CD14-positive monocyte (primary cell): Measurements from ENCODE around the gene CNOT1. TPM values are rescaled to one million over a fixed set of nuclear protein-coding genes. Genes with fewer than 3 reads are reported as not detected.
A peak's percentile ranks its signal among the peaks of the same experiment; 100 is the strongest.

Source experiments
- DNase-seq, 3 donors: peaks; one replicate each; pipeline ENCODE4 v3.0.0-alpha.2; 2011 to 2022
- H2AFZ ChIP-seq: 2 replicates; pipeline ENCODE4 v1.6.0; 2012; ENCODE audit warnings: mild to moderate bottlenecking, low read depth, low read length, inconsistent platforms; ENCODE audit not compliant: insufficient read depth, poor library complexity, severe bottlenecking
- H3K27ac ChIP-seq, 2 donors: 1 replicate in 1 of 2; 2 replicates in 1 of 2; pipeline ENCODE4 v1.5.1; 2012 to 2013; ENCODE audit warnings: low read length in 2 of 2, control low read depth in 1 of 2, inconsistent platforms in 1 of 2, low read depth in 1 of 2, mild to moderate bottlenecking in 1 of 2
- H3K27me3 ChIP-seq, 2 donors: one replicate each; pipeline versions ENCODE4 v1.6.0 to v1.6.1; 2011 to 2013; ENCODE audit warnings: low read length in 2 of 2; ENCODE audit not compliant: control insufficient read depth in 2 of 2, insufficient read depth in 2 of 2
- H3K36me3 ChIP-seq, 2 donors: replicated peaks in 1 of 2; 1 replicate in 1 of 2; 2 replicates in 1 of 2; pipeline versions ENCODE4 v1.5.1 to v1.6.1; 2012 to 2013; ENCODE audit warnings: low read length in 2 of 2, control low read depth in 1 of 2, inconsistent platforms in 1 of 2, mild to moderate bottlenecking in 1 of 2; ENCODE audit not compliant: insufficient read depth in 2 of 2, control insufficient read depth in 1 of 2
- H3K4me1 ChIP-seq, 2 donors: 1 replicate in 1 of 2; 2 replicates in 1 of 2; pipeline versions ENCODE4 v1.5.1 to v1.6.1; 2012 to 2013; ENCODE audit warnings: low read length in 2 of 2, control low read depth in 1 of 2, inconsistent platforms in 1 of 2, mild to moderate bottlenecking in 1 of 2, moderate library complexity in 1 of 2; ENCODE audit not compliant: insufficient read depth in 2 of 2, control insufficient read depth in 1 of 2
- H3K4me2 ChIP-seq: replicated peaks from 2 replicates; pipeline ENCODE3; 2012; ENCODE audit warnings: low read length, moderate library complexity, mild to moderate bottlenecking; ENCODE audit not compliant: poor library complexity, severe bottlenecking; ENCODE audit errors: extremely low read depth
- H3K4me3 ChIP-seq, 3 experiments: fragments of 200-600 bp in 1 of 3; sonication (generic) in 1 of 3; replicated peaks in 1 of 3; 1 replicate in 2 of 3; 2 replicates in 1 of 3; pipeline ENCODE4 v1.5.1; 2011 to 2013; ENCODE audit warnings: low read length in 3 of 3, mild to moderate bottlenecking in 3 of 3, control low read depth in 2 of 3, low read depth in 2 of 3, inconsistent platforms in 1 of 3, moderate library complexity in 1 of 3
- H3K79me2 ChIP-seq: 2 replicates; pipeline ENCODE4 v1.6.0; 2012; ENCODE audit warnings: mild to moderate bottlenecking, control low read depth, inconsistent platforms, low read length, moderate library complexity; ENCODE audit not compliant: insufficient read depth
- H3K9ac ChIP-seq: 2 replicates; pipeline ENCODE4 v1.6.0; 2017; ENCODE audit warnings: low read length, mild to moderate bottlenecking; ENCODE audit not compliant: insufficient read depth, poor library complexity, severe bottlenecking
- H3K9me3 ChIP-seq, 2 donors: replicated peaks in 1 of 2; 1 replicate in 1 of 2; 2 replicates in 1 of 2; pipeline versions ENCODE4 v1.5.1 to v1.6.1; 2012 to 2013; ENCODE audit warnings: low read length in 2 of 2, control low read depth in 1 of 2; ENCODE audit not compliant: control insufficient read depth in 1 of 2, insufficient read depth in 1 of 2
- H4K20me1 ChIP-seq: 2 replicates; pipeline ENCODE4 v1.6.0; 2012; ENCODE audit warnings: mild to moderate bottlenecking, low read length, control low read depth, moderate library complexity; ENCODE audit not compliant: insufficient read depth
- H3K27ac Mint-ChIP-seq, 7 donors: one replicate each; pipeline ENCODE4 v1.8.0; 2020; ENCODE audit warnings: mild to moderate bottlenecking in 7 of 7, mixed read lengths in 7 of 7, moderate library complexity in 6 of 7, inconsistent platforms in 2 of 7
- H3K27me3 Mint-ChIP-seq, 3 donors: one replicate each; pipeline ENCODE4 v1.8.0; 2021 to 2022; ENCODE audit warnings: low read depth in 3 of 3, mild to moderate bottlenecking in 3 of 3, mixed read lengths in 3 of 3, moderate library complexity in 3 of 3, inconsistent platforms in 1 of 3
- H3K36me3 Mint-ChIP-seq, 2 donors: one replicate each; pipeline ENCODE4 v1.8.0; 2020; ENCODE audit warnings: mixed read lengths in 2 of 2, inconsistent platforms in 1 of 2, mild to moderate bottlenecking in 1 of 2
- H3K4me1 Mint-ChIP-seq: one replicate; pipeline ENCODE4 v1.8.0; 2020; ENCODE audit warnings: mild to moderate bottlenecking, mixed read lengths
- H3K4me3 Mint-ChIP-seq, 2 donors: one replicate each; pipeline ENCODE4 v1.8.0; 2020; ENCODE audit warnings: mild to moderate bottlenecking in 2 of 2, mixed read lengths in 2 of 2, moderate library complexity in 1 of 2
- H3K9me3 Mint-ChIP-seq, 7 donors: one replicate each; pipeline ENCODE4 v1.8.0; 2020 to 2022; ENCODE audit warnings: mixed read lengths in 7 of 7, mild to moderate bottlenecking in 6 of 7, moderate library complexity in 6 of 7, inconsistent platforms in 2 of 7
- CTCF ChIP-seq: fragments of 200-600 bp; IDR thresholded peaks from one replicate; pipeline ENCODE4 v1.8.0; 2022; ENCODE audit warnings: antibody characterized with exemption, mild to moderate bottlenecking
- WGBS: methylation state at CpG from one replicate; pipeline ENCODE4 v1.1.5; 2013; ENCODE audit warnings: missing lambda C conversion rate; ENCODE audit not compliant: insufficient coverage; 5-methylcytosine and 5-hydroxymethylcytosine counted together
- intact Hi-C, 2 donors: fragments of 100-400 bp; cut with micrococcal nuclease; formaldehyde crosslinking; loops; one replicate each; pipeline versions ENCODE4 v1.15.0 to v1.15.1; 2023
- polyA plus RNA-seq, 3 donors: library from polyadenylated mRNA; depleted of rRNA in 1 of 3; unstranded in 2 of 3; stranded (reverse) in 1 of 3; fragments of 300-500 nt in 2 of 3; fragments of >200 nt in 1 of 3; fragmentation: Illumina TruSeq in 2 of 3; gene quantifications; 1 replicate in 2 of 3; 2 replicates in 1 of 3; pipeline ENCODE4 v1.2.3, GENCODE V29; 2012 to 2021

CNOT1 gene
- polyA plus RNA-seq, 3 donors = 50.8 to 182 (median 60.8) TPM

GRCh38 chr16:58658796-58659211 is 29.2 kb upstream of the CNOT1 start:
- H3K9me3 ChIP-seq = peaks cover 0 to 3% of the 10 kb centered on the region in 2 donors
- Mint-ChIP-seq H3K27me3 (peaks cover 6 to 9% (median 8%) of the 10 kb centered on the region in 3 donors), H3K4me1 (no peaks in the 10 kb centered on the region), H3K36me3 (no peaks in the 10 kb centered on the region), H3K4me3 (no peak overlapping the region), H3K9me3 (peaks cover 0 to 4% (median 0%) of the 10 kb centered on the region in 7 donors), H3K27ac (peak overlapping the region in 1 of 7 donors; percentile 9)
- H3K9ac ChIP-seq = no peak overlapping the region
- H3K27me3 ChIP-seq = no peaks in the 10 kb centered on the region
- TF ChIP-seq CTCF = no peak
- no peaks in the 10 kb centered on the region for H3K36me3 ChIP-seq
- H3K4me3 ChIP-seq = no peak overlapping the region
- intact Hi-C loops = no loop called here
- no peak overlapping the region for H3K27ac ChIP-seq
- no peak for DNase-seq
- no peak overlapping the region for H3K4me2 ChIP-seq
- no peaks in the 10 kb centered on the region for H3K4me1 ChIP-seq
- no peak overlapping the region for H2AFZ ChIP-seq
- WGBS = 83% methylated on average over 1 of the region's 3 CpGs
- H3K79me2 ChIP-seq = no peaks in the 10 kb centered on the region
- H4K20me1 ChIP-seq = no peaks in the 10 kb centered on the region

- no peak overlapping the region for H3K27ac Mint-ChIP-seq
- intact Hi-C loops = no loop called here
These were observed 27.3 kb upstream of the CNOT1 start for GRCh38 chr16:58656899-58657298.

More at GRCh38 chr16:58656899-58657298, 27.3 kb upstream of the CNOT1 start:
- Histone ChIP-seq H3K4me2 (no peak overlapping the region), H3K36me3 (no peaks in the 10 kb centered on the region), H2AFZ (no peak overlapping the region), H3K27me3 (no peaks in the 10 kb centered on the region), H3K79me2 (no peaks in the 10 kb centered on the region), H3K9ac (no peak overlapping the region), H3K4me3 (no peak overlapping the region), H3K4me1 (no peaks in the 10 kb centered on the region), H4K20me1 (no peaks in the 10 kb centered on the region), H3K9me3 (peaks cover 0 to 3% of the 10 kb centered on the region in 2 donors), H3K27ac (no peak overlapping the region)
- H3K4me1 Mint-ChIP-seq = no peaks in the 10 kb centered on the region
- H3K27me3 Mint-ChIP-seq = peaks cover 6 to 12% (median 7%) of the 10 kb centered on the region in 3 donors
- peaks cover 0 to 4% (median 0%) of the 10 kb centered on the region in 7 donors for H3K9me3 Mint-ChIP-seq
- no peak overlapping the region for H3K4me3 Mint-ChIP-seq
- no peak for DNase-seq
- WGBS = no CpG with 5 or more reads among the region's 4 CpGs
- H3K36me3 Mint-ChIP-seq = no peaks in the 10 kb centered on the region
- TF ChIP-seq CTCF = no peak
